Measurements from ENCODE around the gene TCF7.

Gene TCF7

DNA sequence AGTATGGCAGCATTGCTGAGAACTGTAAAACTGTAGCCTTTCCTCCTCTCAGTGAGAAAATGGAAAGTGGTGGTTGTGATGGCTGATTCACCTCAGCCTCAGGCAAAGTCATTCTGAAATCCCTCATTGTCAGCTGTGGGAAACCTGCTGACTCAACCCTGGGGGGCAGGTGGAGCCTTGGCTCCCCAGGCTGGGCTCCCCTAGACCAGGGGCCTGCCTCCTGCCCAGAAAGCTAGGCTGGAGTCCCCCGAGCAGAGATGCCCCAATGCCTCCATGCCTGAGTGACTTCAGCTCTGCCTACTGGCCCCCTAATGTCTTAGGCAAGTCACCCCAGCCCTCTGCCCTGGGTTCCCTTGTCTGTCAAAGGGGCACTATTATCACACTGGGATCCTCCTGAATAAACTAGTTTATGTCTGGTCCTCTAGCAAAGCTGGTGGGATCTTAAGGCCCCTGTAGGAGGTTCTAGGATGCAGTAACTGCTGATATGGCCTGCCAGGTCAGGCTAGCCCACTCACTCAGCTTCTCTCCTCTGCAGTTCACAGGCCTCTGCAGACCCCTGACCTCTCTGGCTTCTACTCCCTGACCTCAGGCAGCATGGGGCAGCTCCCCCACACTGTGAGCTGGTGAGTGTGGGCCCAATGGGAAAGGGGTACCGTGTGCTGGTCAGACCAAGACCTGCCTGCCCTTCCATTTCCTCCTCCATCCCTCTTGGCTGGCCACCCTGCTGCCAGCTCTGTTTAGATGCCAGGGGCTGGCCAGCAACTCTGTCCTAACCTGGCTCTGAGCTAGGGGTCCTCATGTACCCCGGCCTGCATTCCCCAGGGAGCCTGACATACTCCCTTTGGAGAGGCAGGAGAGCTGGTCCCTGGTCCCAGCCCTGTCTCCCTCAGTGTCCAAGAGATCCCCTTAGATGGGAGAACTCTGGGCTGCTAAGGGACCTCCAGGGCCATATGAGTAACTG, 24.2 kb downstream of the TCF7 start:
- peak; percentile 92 for DNase-seq (ENCODE audit: low read depth)
- TF ChIP-seq, protein P1, sequence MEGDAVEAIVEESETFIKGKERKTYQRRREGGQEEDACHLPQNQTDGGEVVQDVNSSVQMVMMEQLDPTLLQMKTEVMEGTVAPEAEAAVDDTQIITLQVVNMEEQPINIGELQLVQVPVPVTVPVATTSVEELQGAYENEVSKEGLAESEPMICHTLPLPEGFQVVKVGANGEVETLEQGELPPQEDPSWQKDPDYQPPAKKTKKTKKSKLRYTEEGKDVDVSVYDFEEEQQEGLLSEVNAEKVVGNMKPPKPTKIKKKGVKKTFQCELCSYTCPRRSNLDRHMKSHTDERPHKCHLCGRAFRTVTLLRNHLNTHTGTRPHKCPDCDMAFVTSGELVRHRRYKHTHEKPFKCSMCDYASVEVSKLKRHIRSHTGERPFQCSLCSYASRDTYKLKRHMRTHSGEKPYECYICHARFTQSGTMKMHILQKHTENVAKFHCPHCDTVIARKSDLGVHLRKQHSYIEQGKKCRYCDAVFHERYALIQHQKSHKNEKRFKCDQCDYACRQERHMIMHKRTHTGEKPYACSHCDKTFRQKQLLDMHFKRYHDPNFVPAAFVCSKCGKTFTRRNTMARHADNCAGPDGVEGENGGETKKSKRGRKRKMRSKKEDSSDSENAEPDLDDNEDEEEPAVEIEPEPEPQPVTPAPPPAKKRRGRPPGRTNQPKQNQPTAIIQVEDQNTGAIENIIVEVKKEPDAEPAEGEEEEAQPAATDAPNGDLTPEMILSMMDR (IDR thresholded peaks at IDR 0.05; ENCODE audit: insufficient read depth, low read depth, low read length, missing control alignments): no peak

GRCh38 chr5:134139377-134139851, 24.9 kb downstream of the TCF7 start:
- no peak overlapping the region for H3K4me3 ChIP-seq (ENCODE audit: low read depth, low read length)
- TF ChIP-seq, protein P1 (IDR thresholded peaks at IDR 0.05; ENCODE audit: insufficient read depth, low read depth, low read length, missing control alignments): no peak
- DNase-seq (ENCODE audit: low read depth): no peak

More for the DNA sequence above, 24.2 kb downstream of the TCF7 start:
- no peak overlapping the region for H3K4me3 ChIP-seq (ENCODE audit: low read depth, low read length)

DNA sequence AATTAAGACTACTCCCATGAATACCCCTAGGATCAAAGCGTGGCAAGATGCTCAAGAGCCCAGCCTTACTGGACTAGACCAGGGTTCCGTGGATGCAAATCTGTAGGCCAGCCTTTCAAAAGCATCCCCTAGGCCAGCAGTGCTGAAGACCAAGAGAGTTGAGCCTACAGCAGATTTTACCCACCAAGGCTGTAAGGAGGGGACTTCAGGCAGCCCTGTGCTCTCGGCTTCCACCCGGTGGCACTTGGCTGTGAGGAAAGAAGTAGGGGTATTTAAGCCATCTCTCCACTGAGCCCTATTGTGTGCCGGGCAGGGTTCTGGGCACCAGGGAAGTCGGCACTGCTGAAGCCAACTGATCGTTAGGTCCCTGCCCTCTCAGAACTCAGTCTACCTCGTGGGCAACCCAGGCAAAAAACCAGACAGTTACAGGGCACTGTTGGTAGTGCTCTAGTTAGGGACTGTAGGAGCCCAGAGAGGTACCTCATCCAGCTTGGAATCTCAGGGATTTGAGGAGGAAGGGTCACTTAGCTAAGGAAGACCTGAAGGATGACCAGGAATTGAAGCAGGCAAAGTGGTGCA, 25.5 kb downstream of the TCF7 start:
- TF ChIP-seq, protein P1 (IDR thresholded peaks at IDR 0.05; ENCODE audit: insufficient read depth, low read depth, low read length, missing control alignments): no peak
- DNase-seq (ENCODE audit: low read depth): no peak
- no peak overlapping the region for H3K4me3 ChIP-seq (ENCODE audit: low read depth, low read length)

- TF ChIP-seq, protein P1 (IDR thresholded peaks at IDR 0.05; ENCODE audit: insufficient read depth, low read depth, low read length, missing control alignments): peak; percentile 77
- DNase-seq (ENCODE audit: low read depth): peak; percentile 86
- H3K4me3 ChIP-seq (ENCODE audit: low read depth, low read length): no peak overlapping the region
These were observed 26.2 kb downstream of the TCF7 start for GRCh38 chr5:134140530-134141201.

DNA sequence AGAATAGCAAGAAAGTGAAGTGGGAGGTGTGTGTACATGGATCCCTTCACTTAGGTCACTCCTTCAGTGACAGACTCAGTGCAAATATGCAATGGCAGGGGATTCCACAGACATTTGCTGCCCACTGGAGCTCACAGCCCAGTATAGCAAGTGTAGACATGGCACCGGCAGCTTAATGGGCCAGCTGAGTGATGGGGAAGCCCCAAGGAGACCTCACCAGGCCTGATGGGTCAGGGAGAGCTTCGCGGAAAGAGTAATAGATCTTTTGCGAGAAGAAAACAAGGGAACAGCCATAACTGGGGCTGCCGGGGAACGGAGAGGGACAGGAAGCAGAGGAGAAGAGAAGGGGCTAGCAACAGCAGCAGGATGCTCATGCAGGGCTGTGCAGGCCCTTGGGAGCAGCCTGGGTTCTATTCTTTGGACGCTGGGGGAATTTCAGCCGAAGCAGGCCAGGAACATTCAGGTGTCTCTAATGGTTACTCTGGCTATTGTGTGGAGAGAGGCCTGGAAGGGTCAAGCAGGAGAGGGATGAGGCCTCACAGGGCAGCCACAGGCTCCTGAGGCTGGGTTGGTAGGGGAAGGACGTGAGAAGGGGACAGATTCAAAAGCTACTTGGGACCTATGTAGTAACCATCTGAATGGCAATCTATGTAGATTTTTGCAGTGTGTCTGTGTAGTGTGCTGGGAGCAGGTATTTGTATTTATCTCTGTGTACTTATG, 27.0 kb downstream of the TCF7 start:
- DNase-seq (ENCODE audit: low read depth): peak; percentile 43
- no peak overlapping the region for H3K4me3 ChIP-seq (ENCODE audit: low read depth, low read length)
- TF ChIP-seq, protein P1 (IDR thresholded peaks at IDR 0.05; ENCODE audit: insufficient read depth, low read depth, low read length, missing control alignments): peak; percentile 19

DNA sequence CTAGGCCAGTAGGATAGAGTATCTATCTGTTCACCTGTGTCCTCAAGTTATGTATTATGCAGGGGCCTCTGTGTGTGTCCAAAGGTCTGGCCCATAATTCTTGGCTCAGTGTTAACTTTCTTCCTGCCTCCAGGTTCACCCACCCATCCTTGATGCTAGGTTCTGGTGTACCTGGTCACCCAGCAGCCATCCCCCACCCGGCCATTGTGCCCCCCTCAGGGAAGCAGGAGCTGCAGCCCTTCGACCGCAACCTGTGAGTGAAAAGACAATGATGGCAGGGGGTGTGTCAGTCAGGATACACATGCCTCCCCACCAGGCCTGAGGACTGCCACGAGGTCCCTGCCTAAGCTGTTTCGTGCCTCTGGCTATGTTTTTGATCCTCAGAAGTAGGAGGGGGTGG, 27.6 kb downstream of the TCF7 start:
- no peak overlapping the region for H3K4me3 ChIP-seq (ENCODE audit: low read depth, low read length)
- no peak for DNase-seq (ENCODE audit: low read depth)
- TF ChIP-seq, protein P1 (IDR thresholded peaks at IDR 0.05; ENCODE audit: insufficient read depth, low read depth, low read length, missing control alignments): no peak

Data from GM12865 (cell line).